Urinary bladder (tissue), 4 donors: ENCODE data around the gene PRDX6. TPM values are rescaled to one million over a fixed set of nuclear protein-coding genes. Genes with fewer than 3 reads are reported as not detected.
"Not testable (repeated sequence)": the region's sequence is repeated elsewhere in the genome, so short reads cannot be mapped to it uniquely, and the experiment has no call there.

Experiments
- DNase-seq: peaks from one replicate; pipeline ENCODE4 v3.0.0-alpha.2; 2015; ENCODE audit errors: extremely low spot score
- H3K27ac ChIP-seq: one replicate; pipeline ENCODE4 v1.5.1; 2013; ENCODE audit warnings: low read depth, mild to moderate bottlenecking, moderate library complexity
- H3K36me3 ChIP-seq: one replicate; pipeline ENCODE4 v1.6.1; 2013; ENCODE audit warnings: mild to moderate bottlenecking, moderate library complexity; ENCODE audit not compliant: insufficient read depth
- H3K4me1 ChIP-seq: one replicate; pipeline ENCODE4 v1.6.1; 2013; ENCODE audit warnings: mild to moderate bottlenecking, moderate library complexity; ENCODE audit not compliant: insufficient read depth
- H3K4me3 ChIP-seq: one replicate; pipeline ENCODE4 v1.5.1; 2013; ENCODE audit warnings: low read depth, low read length
- WGBS: extraction: QIAGEN DNeasy Blood & Tissue Kit; methylation state at CpG from one replicate; pipeline ENCODE4 v1.1.7; 2013; 5-methylcytosine and 5-hydroxymethylcytosine counted together
- polyA plus RNA-seq: library from polyadenylated mRNA; stranded (reverse); fragments of 200-250 nt; gene quantifications from one replicate; pipeline ENCODE4 v1.2.3, GENCODE V29; 2013
- total RNA-seq: library from RNA; depleted of rRNA; stranded (reverse); fragments of >200 nt; gene quantifications from one replicate; pipeline ENCODE4 v1.2.3, GENCODE V29; 2014
- donor health status: healthy with polysubstance abuse.
- donor health status: healthy.

PRDX6 gene
- total and polyA plus RNA-seq, 2 donors = 141 to 216 TPM

GRCh38 chr1:173447224-173447623 is 29.9 kb upstream of the PRDX6 start:
- 96% methylated on average over 1 of the region's 1 CpG for WGBS
- H3K4me1 ChIP-seq = no peaks in the 10 kb centered on the region
- no peak overlapping the region for H3K4me3 ChIP-seq
- DNase-seq = no peak
- H3K36me3 ChIP-seq = no peaks in the 10 kb centered on the region
- H3K27ac ChIP-seq = no peak overlapping the region

- DNase-seq = no peak
- Histone ChIP-seq H3K4me1 (no peaks in the 10 kb centered on the region), H3K4me3 (no peak overlapping the region), H3K27ac (no peak overlapping the region), H3K36me3 (no peaks in the 10 kb centered on the region)
- WGBS = 96% methylated on average over 2 of the region's 2 CpGs
These were observed 28.2 kb upstream of the PRDX6 start for GRCh38 chr1:173448945-173449344.

GRCh38 chr1:173451981-173452380 is 25.2 kb upstream of the PRDX6 start:
- WGBS = 35% methylated on average over 2 of the region's 2 CpGs
- Histone ChIP-seq H3K36me3 (no peaks in the 10 kb centered on the region), H3K27ac (no peak overlapping the region), H3K4me1 (no peaks in the 10 kb centered on the region), H3K4me3 (no peak overlapping the region)
- no peak for DNase-seq

- Histone ChIP-seq H3K4me1 (no peaks in the 10 kb centered on the region), H3K27ac (no peak overlapping the region), H3K36me3 (no peaks in the 10 kb centered on the region), H3K4me3 (no peak overlapping the region)
- no peak for DNase-seq
These were observed 23.2 kb upstream of the PRDX6 start for GRCh38 chr1:173453982-173454381.

GRCh38 chr1:173454966-173455524 is 22.1 kb upstream of the PRDX6 start:
- DNase-seq = no peak
- WGBS = 80% methylated on average over 4 of the region's 4 CpGs
- H3K4me3 ChIP-seq = no peak overlapping the region
- no peaks in the 10 kb centered on the region for H3K36me3 ChIP-seq
- no peaks in the 10 kb centered on the region for H3K4me1 ChIP-seq
- no peak overlapping the region for H3K27ac ChIP-seq

- peaks cover 5% of the 10 kb centered on the region for H3K36me3 ChIP-seq
- WGBS = 87% methylated on average over 4 of the region's 4 CpGs
- H3K27ac ChIP-seq = no peak overlapping the region
- no peak overlapping the region for H3K4me3 ChIP-seq
- DNase-seq = no peak
- no peaks in the 10 kb centered on the region for H3K4me1 ChIP-seq
These were observed 17.2 kb upstream of the PRDX6 start for GRCh38 chr1:173459885-173460284.

GRCh38 chr1:173462666-173463065 is 14.5 kb upstream of the PRDX6 start:
- not testable (repeated sequence) for H3K36me3 ChIP-seq, H3K4me1 ChIP-seq, DNase-seq, H3K4me3 ChIP-seq, H3K27ac ChIP-seq
- WGBS = 98% methylated on average over 2 of the region's 2 CpGs

GRCh38 chr1:173464185-173464584 is 12.9 kb upstream of the PRDX6 start:
- not testable (repeated sequence) for H3K4me3 ChIP-seq, DNase-seq, H3K36me3 ChIP-seq, H3K4me1 ChIP-seq, H3K27ac ChIP-seq
- 73% methylated on average over 2 of the region's 2 CpGs for WGBS

- WGBS = 93% methylated on average over 4 of the region's 4 CpGs
- Histone ChIP-seq H3K4me3 (no peak overlapping the region), H3K27ac (no peak overlapping the region), H3K4me1 (no peaks in the 10 kb centered on the region), H3K36me3 (no peaks in the 10 kb centered on the region)
- DNase-seq = no peak
These were observed 9.7 kb upstream of the PRDX6 start for GRCh38 chr1:173467426-173467825.

GRCh38 chr1:173469656-173470055 is 7.5 kb upstream of the PRDX6 start:
- Histone ChIP-seq H3K4me1 (no peaks in the 10 kb centered on the region), H3K4me3 (no peak overlapping the region), H3K27ac (no peak overlapping the region), H3K36me3 (no peaks in the 10 kb centered on the region)
- DNase-seq = no peak
- 92% methylated on average over 3 of the region's 3 CpGs for WGBS

- H3K4me1 ChIP-seq = no peaks in the 10 kb centered on the region
- DNase-seq = no peak
- H3K27ac ChIP-seq = no peak overlapping the region
- no peak overlapping the region for H3K4me3 ChIP-seq
- H3K36me3 ChIP-seq = no peaks in the 10 kb centered on the region
- WGBS = 94% methylated on average over 4 of the region's 4 CpGs
These were observed 6.5 kb upstream of the PRDX6 start for GRCh38 chr1:173470608-173471007.

GRCh38 chr1:173473599-173474011 is 3.5 kb upstream of the PRDX6 start:
- Histone ChIP-seq H3K4me3 (no peak overlapping the region), H3K36me3 (no peaks in the 10 kb centered on the region), H3K4me1 (peaks cover 3% of the 10 kb centered on the region), H3K27ac (no peak overlapping the region)
- WGBS = 56% methylated on average over 2 of the region's 2 CpGs
- DNase-seq = no peak

GRCh38 chr1:173474097-173474779 is 2.9 kb upstream of the PRDX6 start:
- Histone ChIP-seq H3K4me3 (no peak overlapping the region), H3K36me3 (no peaks in the 10 kb centered on the region), H3K4me1 (peaks cover 3% of the 10 kb centered on the region), H3K27ac (no peak overlapping the region)
- no peak for DNase-seq
- WGBS = 84% methylated on average over 5 of the region's 5 CpGs

- not testable (repeated sequence) for H3K4me1 ChIP-seq, H3K27ac ChIP-seq, H3K36me3 ChIP-seq, DNase-seq
- peak overlapping the region; percentile 20 for H3K4me3 ChIP-seq
- 47% methylated on average over 17 of the region's 17 CpGs for WGBS
These were observed 2.2 kb upstream of the PRDX6 start for GRCh38 chr1:173474780-173475421.
